Activated CD8-positive, alpha-beta memory T cell treated with anti-CD3 and anti-CD28 coated beads for 4 hours (primary cell): ENCODE measurements around the gene GJD2.

Source experiments
- DNase-seq, 2 donors: peaks; one replicate each; pipeline ENCODE4 v3.0.0-alpha.2; 2020; ENCODE audit warnings: low read depth in 2 of 2

GJD2 gene

DNA sequence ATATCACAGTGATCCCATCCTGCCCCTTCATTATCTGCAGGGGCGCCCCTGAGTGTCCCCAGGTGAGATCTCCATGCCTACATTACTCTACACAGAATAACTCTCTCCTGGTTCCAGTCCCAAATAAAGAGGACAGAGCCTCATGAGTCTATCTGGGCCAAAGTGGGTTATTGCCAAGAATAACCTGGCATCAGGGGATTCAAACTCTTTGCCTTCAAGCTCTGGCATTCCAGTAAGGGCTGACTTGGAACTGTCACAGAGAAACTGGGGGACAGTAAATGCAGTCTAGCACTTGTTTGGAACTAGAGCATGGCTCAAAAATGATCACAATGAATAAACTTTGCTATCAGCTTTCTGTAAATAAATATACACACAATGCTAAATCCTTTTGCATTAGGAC lies 30.3 kb downstream of the GJD2 start:
- no peak for DNase-seq

DNA sequence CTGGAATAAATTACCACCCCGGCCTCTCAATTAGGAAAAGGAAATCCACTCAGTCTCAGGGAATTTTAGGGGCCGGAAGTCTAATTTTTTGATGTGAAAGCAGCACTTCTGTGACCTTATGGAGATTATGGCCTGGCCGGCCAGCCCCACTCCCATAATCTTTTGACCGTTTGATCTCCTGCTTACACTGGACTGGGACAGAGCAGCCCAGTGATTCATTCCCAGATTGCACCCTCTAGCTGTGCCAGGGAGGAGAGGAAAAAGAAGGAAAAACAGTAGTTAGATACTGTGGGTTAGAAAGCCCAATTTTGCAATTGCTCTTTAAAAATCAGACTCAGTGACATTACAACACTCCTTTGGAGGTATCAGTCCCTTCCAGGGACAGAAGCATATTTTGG lies 32.4 kb downstream of the GJD2 start:
- DNase-seq = no peak

DNA sequence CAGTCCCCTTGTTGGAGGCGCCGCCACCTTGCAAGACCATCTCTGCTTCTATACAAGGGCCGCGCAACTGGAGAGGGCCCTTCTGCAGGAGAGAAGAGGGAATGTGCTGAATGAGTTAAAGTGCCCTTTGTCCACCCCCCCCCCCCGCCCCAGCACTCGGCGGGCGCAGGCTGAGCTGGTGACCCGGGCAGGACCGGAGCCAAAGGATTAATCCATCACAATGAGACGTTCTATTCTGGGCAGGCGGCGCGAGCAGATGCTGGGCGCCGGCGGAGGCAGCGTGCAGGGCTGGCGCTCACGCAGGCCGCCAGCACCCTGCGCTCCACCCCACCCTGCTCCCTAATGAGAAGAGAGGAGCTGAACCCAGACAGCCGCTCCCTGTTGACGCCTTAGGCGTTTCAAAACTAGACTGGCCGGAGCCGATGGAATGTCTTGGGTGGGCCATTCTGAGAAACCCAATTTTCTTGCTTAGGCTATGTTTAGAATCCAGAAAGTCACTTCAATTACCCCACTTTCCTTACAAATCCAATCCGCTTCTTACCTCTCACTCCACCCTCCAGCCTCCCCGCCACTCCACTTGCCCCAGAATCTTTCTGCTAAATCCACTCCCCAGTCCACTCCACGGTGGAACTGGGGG lies 32.9 kb downstream of the GJD2 start:
- no peak for DNase-seq

DNA sequence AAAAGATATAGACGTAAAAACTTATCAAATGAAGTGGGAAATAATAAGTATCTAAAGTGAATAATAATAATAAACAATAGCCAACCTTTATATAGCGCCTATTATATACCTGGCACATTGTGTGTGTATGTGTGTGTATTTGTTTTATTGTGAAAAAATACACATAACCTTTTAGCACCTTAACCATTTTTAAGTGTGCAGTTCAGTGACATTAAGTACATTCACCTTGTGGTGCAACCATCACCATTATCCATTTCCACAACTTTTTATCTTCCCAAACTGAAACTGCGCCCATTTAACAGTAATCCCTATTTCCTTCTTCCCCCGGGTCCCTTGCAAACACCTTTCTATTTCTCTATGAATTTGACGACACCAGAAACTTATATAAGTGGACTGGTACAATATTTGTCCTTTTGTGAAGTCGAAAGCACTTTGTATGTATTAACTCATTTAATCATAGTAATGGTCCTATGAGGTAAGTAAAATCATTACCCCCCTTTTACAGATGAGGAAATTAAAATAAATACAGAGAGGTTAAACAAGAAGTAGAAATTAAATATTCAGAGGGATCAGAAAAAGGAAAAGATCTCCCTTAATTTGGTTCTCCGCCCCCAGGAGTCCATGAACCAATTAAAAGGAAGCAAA lies 33.5 kb downstream of the GJD2 start:
- DNase-seq = no peak

DNA sequence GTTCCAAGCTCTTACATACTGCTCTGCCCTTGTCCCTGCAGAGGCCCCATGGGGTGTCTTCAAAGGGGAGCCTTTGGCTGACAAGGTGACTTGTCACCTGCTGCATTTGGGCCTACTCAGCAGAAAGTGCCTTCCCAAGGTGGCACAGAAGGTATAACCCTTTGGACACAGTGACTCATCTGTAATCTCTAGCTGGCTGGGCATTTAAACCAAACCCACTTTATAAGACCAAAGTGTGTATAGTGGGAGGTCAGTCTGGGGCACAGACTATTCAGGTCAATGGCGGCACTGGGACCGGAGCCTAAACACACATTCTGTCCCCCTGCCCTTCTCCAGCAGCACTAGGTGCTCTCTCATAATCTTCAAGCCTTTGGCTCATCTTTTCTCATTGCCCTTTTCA lies 35.1 kb downstream of the GJD2 start:
- no peak for DNase-seq

DNA sequence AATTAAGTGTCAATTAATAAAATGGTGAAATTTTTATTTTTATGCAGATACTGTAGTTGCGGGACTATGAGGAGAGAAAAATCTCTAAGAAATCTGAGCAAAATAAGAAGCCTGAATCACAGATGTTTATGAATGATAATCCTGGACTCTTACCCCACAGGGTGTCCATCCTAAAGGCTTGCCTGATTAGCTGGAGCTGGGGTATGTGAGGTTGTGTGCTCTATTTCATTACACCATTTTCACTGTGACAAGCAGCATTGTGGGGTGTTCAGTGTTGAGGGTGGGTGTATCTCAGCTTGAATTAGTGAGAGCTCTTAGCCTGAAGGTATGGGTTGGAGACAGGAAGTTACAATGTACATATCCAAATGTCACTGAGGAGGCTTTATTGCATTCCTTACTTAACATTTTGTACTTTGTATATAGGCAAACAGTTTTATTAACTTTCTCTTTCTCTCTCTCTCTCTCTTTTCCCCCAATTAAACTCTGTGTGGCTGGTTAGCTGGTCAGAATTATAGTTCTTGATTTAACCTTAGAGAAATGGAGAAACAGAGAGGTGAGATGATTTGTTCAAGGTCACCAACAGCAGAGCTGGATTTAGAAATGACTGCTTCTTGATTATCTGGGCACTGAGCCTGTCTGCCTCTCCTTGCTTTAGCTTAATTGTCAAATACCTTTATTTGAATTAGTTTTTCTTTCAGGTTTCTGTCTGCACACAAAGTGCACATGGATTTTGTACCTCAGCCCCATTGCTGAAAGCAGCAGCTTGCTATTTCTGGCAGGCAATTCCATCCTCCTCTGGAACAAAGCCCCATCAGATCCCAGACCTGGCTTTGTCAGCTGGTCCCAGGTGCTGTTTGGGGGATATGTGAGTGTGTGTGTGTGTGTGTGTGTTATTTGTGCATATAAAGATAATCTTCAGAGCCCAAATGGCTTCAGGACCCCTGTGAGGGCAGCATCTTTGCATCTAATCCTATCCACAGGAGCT lies 35.8 kb downstream of the GJD2 start:
- DNase-seq = no peak

DNA sequence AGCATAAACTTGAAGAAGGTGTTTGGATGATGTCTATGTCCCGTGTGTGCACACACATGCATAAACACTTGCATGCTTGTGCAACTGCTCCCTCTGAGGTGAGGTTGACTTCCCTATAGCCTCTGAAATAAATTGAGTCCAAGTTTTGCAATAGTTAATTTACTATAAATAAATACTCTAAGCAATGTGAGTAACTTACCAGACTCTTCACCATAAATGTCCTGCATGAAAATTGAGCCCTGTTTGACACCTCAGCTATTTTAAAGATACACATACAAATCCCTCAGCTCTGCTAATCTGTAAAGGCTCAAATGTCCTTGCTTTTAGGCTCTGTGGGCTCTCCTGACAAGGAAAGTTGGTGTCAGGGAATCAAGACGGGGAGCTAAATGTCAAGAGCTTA lies 37.1 kb downstream of the GJD2 start:
- no peak for DNase-seq

DNA sequence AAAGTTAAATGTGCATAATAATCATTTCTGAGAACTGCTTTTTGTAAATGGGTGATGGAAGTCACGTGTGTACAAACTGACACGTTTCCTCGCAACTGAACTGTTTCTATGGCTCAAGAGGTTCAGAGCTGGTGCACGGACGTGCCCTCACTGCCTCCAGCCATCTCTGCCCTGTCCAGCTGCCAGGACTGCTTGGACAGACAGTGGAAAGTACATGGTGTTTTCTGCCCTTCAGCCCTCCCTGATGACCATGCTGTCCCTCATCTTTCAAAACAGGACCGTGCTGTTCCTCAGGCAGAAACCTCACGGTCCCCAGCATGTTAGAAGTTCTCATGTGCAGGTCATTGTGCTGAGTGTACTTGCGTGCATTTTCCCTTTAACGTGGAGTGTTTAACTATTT lies 38.7 kb downstream of the GJD2 start:
- DNase-seq = no peak

DNA sequence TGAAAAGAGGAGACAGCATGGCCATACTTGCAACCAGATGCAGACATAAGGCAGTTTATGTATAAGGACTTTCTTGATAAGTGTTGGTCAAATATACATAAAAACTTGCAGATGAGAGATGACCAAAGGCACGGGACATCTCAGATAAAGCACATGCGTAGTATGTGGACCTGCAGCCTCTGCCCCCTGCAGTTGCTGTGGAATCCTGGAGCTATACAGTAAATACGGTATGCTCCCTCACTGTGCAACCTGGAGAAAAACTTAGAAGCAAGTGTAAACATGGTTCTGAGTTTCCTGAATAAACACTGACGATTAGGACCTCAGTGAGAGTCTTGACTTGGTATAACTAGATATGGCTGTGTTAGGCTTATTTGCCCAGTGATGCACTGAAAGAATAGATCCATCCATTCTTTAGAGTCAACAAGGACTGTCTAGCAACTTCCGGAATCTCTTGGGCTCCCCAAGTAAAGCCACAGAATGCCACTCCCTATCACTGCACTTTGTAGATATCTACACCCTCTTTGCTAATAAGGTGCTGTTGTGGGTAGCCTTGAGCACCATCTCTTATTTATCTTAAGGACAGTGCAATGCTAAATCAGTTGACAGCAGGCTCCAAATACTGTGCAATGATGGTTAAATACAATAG lies 40.2 kb downstream of the GJD2 start:
- no peak for DNase-seq

DNA sequence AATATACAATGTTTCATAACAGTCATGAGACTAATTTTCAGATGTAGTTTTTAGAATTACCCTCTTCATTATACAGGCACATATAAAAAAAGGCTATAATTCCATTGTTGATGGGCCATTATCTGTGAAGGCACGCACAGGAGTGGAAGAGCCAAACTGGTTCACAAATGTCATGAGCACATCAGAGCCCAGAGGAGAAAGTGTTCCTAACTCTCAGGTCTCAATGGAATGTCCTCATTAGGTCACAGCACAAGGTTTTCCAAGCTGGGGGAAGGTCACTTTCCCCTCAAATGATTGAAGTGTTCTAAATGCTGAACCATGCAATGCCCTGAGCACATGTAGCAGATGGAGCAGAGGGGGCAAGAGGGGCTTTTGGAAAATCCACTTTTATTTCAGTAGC lies 41.2 kb downstream of the GJD2 start:
- DNase-seq = no peak

DNA sequence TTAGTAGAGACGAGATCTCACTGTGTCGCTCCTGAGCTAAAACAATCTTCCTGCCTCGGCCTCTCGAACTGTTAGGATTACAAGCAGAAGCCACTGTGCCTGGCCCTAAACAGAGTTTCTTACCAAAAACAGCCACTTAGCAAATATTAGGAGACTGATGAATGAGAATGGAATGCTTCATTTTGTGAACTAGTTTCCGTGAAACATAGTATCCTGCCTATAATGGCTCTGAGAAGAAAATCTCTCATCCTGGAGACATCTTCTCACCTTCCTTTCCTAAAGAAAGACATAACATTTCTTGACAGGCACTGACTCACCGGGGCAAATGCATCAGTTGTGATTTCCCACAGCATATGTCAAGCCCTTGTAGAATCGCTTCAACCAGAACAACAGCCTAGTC lies 44.9 kb downstream of the GJD2 start:
- no peak for DNase-seq

DNA sequence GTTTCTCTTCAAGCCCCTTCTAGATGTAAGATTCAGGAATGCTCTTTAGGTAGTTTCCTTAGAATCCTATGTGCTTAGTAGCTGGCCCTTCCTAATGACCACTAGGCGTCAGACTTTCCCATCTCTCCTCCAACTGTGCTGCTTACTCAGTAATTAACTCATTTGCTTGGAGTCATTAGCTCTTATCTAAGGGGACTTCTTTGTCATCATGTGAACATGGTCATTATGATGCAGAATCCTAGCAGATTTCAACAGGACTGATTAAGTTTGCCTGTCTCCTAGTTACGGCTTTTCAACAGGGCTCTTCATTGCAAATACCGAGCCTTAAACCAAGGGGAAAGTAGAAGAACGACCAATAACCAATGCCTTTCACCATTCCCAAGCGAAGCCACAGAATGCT lies 46.4 kb downstream of the GJD2 start:
- no peak for DNase-seq

DNA sequence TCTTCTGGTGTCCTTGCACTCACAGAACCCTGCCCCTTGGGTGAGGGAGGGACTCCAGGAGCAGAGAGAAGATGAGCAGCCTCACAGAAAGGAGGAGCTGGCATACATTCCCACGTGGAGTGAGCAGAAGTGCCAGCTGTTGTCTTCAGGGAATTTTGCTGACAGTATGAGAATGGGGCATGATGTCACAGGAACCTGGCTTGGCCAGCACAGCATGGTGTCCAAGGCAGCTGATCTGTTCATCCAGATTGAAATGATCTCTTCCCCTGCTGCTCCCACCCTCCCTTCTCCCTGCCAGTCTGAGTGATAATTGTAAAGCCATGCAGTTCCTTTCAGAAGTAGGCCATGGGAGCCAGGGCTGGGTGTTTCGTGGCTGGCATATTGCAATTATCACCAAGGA lies 53.3 kb downstream of the GJD2 start:
- DNase-seq = no peak
